ENCODE data around the gene CUL7. TPM values are rescaled to one million over a fixed set of nuclear protein-coding genes. Genes with fewer than 3 reads are reported as not detected.

Gene CUL7
- polyA plus RNA-seq, 1 donor from 2014 or later: 25.7 TPM

- no peaks in the 10 kb centered on the region for H3F3A ChIP-seq (ENCODE audit: insufficient read depth, low read length, poor library complexity, severe bottlenecking)
- no peaks in the 10 kb centered on the region for H3K27me3 ChIP-seq (ENCODE audit: insufficient read depth, low read depth, low read length)
- no peak for TF ChIP-seq EZH2 (IDR thresholded peaks at IDR 0.05; ENCODE audit: borderline replicate concordance, insufficient read depth, low read length, poor library complexity, severe bottlenecking)
- no peak for TF ChIP-seq SMC3 (conservative IDR thresholded peaks at IDR 0.05; ENCODE audit: poor library complexity)
- TF ChIP-seq EP300 (conservative IDR thresholded peaks at IDR 0.05; ENCODE audit: poor library complexity, severe bottlenecking): no peak
- TF ChIP-seq RAD21 (conservative IDR thresholded peaks at IDR 0.05): no peak
- TF ChIP-seq, protein P1, sequence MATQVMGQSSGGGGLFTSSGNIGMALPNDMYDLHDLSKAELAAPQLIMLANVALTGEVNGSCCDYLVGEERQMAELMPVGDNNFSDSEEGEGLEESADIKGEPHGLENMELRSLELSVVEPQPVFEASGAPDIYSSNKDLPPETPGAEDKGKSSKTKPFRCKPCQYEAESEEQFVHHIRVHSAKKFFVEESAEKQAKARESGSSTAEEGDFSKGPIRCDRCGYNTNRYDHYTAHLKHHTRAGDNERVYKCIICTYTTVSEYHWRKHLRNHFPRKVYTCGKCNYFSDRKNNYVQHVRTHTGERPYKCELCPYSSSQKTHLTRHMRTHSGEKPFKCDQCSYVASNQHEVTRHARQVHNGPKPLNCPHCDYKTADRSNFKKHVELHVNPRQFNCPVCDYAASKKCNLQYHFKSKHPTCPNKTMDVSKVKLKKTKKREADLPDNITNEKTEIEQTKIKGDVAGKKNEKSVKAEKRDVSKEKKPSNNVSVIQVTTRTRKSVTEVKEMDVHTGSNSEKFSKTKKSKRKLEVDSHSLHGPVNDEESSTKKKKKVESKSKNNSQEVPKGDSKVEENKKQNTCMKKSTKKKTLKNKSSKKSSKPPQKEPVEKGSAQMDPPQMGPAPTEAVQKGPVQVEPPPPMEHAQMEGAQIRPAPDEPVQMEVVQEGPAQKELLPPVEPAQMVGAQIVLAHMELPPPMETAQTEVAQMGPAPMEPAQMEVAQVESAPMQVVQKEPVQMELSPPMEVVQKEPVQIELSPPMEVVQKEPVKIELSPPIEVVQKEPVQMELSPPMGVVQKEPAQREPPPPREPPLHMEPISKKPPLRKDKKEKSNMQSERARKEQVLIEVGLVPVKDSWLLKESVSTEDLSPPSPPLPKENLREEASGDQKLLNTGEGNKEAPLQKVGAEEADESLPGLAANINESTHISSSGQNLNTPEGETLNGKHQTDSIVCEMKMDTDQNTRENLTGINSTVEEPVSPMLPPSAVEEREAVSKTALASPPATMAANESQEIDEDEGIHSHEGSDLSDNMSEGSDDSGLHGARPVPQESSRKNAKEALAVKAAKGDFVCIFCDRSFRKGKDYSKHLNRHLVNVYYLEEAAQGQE (IDR thresholded peaks at IDR 0.05; ENCODE audit: borderline replicate concordance): no peak
- TF ChIP-seq CTCF (IDR thresholded peaks at IDR 0.05; ENCODE audit: poor library complexity, severe bottlenecking): no peak
- no peak for TF ChIP-seq POLR2AphosphoS5 (IDR thresholded peaks at IDR 0.05)
- no peak for TF ChIP-seq MXI1 (conservative IDR thresholded peaks at IDR 0.05; ENCODE audit: poor library complexity, severe bottlenecking)
- TF ChIP-seq TAF1 (IDR thresholded peaks at IDR 0.05; ENCODE audit: low read depth): no peak
- no peaks in the 10 kb centered on the region for H4K20me1 ChIP-seq (ENCODE audit: insufficient read depth)
- H3K79me2 ChIP-seq (replicated peaks; ENCODE audit: insufficient read depth, low read length): peaks cover 16% of the 10 kb centered on the region
- no peaks in the 10 kb centered on the region for H3K9me3 ChIP-seq (ENCODE audit: low read length)
- H3K36me3 ChIP-seq (ENCODE audit: insufficient read depth, low read length): no peaks in the 10 kb centered on the region
- H3K4me3 ChIP-seq (ENCODE audit: low read length): no peak overlapping the region
- H2AFZ ChIP-seq (ENCODE audit: low read depth, low read length): no peak overlapping the region
- H3K27ac ChIP-seq (ENCODE audit: low read length): no peak overlapping the region
- H3K4me2 ChIP-seq (ENCODE audit: low read length): no peak overlapping the region
- H3K9ac ChIP-seq (ENCODE audit: low read length): no peak overlapping the region
- H3K9me2 ChIP-seq (ENCODE audit: insufficient read depth, low read length): no peaks in the 10 kb centered on the region
Measured at GRCh38 chr6:43089874-43090558, 36.4 kb upstream of the CUL7 start.

- peaks cover 17% of the 10 kb centered on the region for H3K79me2 ChIP-seq (replicated peaks; ENCODE audit: insufficient read depth, low read length)
- no peak overlapping the region for H3K4me3 ChIP-seq (ENCODE audit: low read length)
- TF ChIP-seq RAD21 (conservative IDR thresholded peaks at IDR 0.05): no peak
- TF ChIP-seq POLR2AphosphoS5 (IDR thresholded peaks at IDR 0.05): no peak
- TF ChIP-seq, protein P1 (IDR thresholded peaks at IDR 0.05; ENCODE audit: borderline replicate concordance): no peak
- TF ChIP-seq EZH2 (IDR thresholded peaks at IDR 0.05; ENCODE audit: borderline replicate concordance, insufficient read depth, low read length, poor library complexity, severe bottlenecking): no peak
- no peak for TF ChIP-seq SMC3 (conservative IDR thresholded peaks at IDR 0.05; ENCODE audit: poor library complexity)
- H3K9ac ChIP-seq (ENCODE audit: low read length): no peak overlapping the region
- H3F3A ChIP-seq (ENCODE audit: insufficient read depth, low read length, poor library complexity, severe bottlenecking): no peaks in the 10 kb centered on the region
- no peak overlapping the region for H3K27ac ChIP-seq (ENCODE audit: low read length)
- no peaks in the 10 kb centered on the region for H3K9me3 ChIP-seq (ENCODE audit: low read length)
- no peaks in the 10 kb centered on the region for H3K27me3 ChIP-seq (ENCODE audit: insufficient read depth, low read depth, low read length)
- no peaks in the 10 kb centered on the region for H3K9me2 ChIP-seq (ENCODE audit: insufficient read depth, low read length)
- H4K20me1 ChIP-seq (ENCODE audit: insufficient read depth): no peaks in the 10 kb centered on the region
- no peaks in the 10 kb centered on the region for H3K36me3 ChIP-seq (ENCODE audit: insufficient read depth, low read length)
- H2AFZ ChIP-seq (ENCODE audit: low read depth, low read length): no peak overlapping the region
- no peak overlapping the region for H3K4me2 ChIP-seq (ENCODE audit: low read length)
Measured at GRCh38 chr6:43089467-43089866, 35.8 kb upstream of the CUL7 start.

Data from neural cell (in vitro differentiated cells).